Measurements from ENCODE around the gene EMC8. TPM values are rescaled to one million over a fixed set of nuclear protein-coding genes. Genes with fewer than 3 reads are reported as not detected.

EMC8 gene
- polyA plus RNA-seq, 1 of the 3 experiments (the other 2 are of a cell fraction): 45.9 TPM

- no peak for TF ChIP-seq GABPA (IDR thresholded peaks at IDR 0.05; ENCODE audit: low read depth)
- no peak for TF ChIP-seq FOXM1 (IDR thresholded peaks at IDR 0.05; ENCODE audit: low read depth)
- no peak for TF ChIP-seq YY1 (IDR thresholded peaks at IDR 0.05; ENCODE audit: low read depth)
- TF ChIP-seq EP300 (IDR thresholded peaks at IDR 0.05; ENCODE audit: borderline replicate concordance in 1 of 2, low read depth in 1 of 2, low read length in 1 of 2): no peak
- TF ChIP-seq ZBTB33 (IDR thresholded peaks at IDR 0.05; ENCODE audit: borderline replicate concordance, low read depth): no peak
- no peak for TF ChIP-seq TCF12 (IDR thresholded peaks at IDR 0.05)
- no peak for TF ChIP-seq CHD2 (IDR thresholded peaks at IDR 0.05; ENCODE audit: low read length, partially characterized antibody)
- TF ChIP-seq USF1 (IDR thresholded peaks at IDR 0.05; ENCODE audit: borderline replicate concordance, low read depth): no peak
- no peak for TF ChIP-seq MEF2A (IDR thresholded peaks at IDR 0.05; ENCODE audit: borderline replicate concordance, low read depth)
- TF ChIP-seq FOXJ3 (CRISPR knock-in tag; IDR thresholded peaks at IDR 0.05): no peak
- no peak for TF ChIP-seq NRF1 (IDR thresholded peaks at IDR 0.05; ENCODE audit: low read depth, low read length)
- TF ChIP-seq SMC3 (IDR thresholded peaks at IDR 0.05; ENCODE audit: low read depth, low read length): no peak
- no peak for TF ChIP-seq SIN3A (IDR thresholded peaks at IDR 0.05; ENCODE audit: borderline replicate concordance, low read depth, low read length)
- no peak for TF ChIP-seq MAX (IDR thresholded peaks at IDR 0.05; ENCODE audit: low read depth)
- TF ChIP-seq MXI1 (IDR thresholded peaks at IDR 0.05; ENCODE audit: low read depth, low read length): no peak
- TF ChIP-seq POLR2AphosphoS5 (IDR thresholded peaks at IDR 0.05; ENCODE audit: low read depth, low read length): no peak
- no peak for TF ChIP-seq GATA2 (CRISPR knock-in tag; IDR thresholded peaks at IDR 0.05)
- TF ChIP-seq IRF3 (IDR thresholded peaks at IDR 0.05; ENCODE audit: low read depth, low read length): no peak
- Histone ChIP-seq H3K27ac (ENCODE audit: low read depth in 2 of 2, low read length in 1 of 2) (no peak overlapping the region), H3K4me1 (ENCODE audit: control insufficient read depth in 1 of 2, insufficient read depth in 2 of 2, low read depth in 1 of 2, low read length in 1 of 2) (no peaks in the 10 kb centered on the region), H3K9me3 (no peaks in the 10 kb centered on the region), H3F3A (replicated peaks; ENCODE audit: insufficient read depth) (no peaks in the 10 kb centered on the region), H3K27me3 (ENCODE audit: insufficient read depth) (peaks cover 85% of the 10 kb centered on the region), H3K79me2 (ENCODE audit: insufficient read depth) (no peaks in the 10 kb centered on the region), H2AFZ (ENCODE audit: low read depth) (no peak overlapping the region), H3K36me3 (replicated peaks in 1 of 2; ENCODE audit: control insufficient read depth in 1 of 2, insufficient read depth in 2 of 2, low read length in 1 of 2) (no peaks in the 10 kb centered on the region), H3K4me3 (ENCODE audit: low read depth in 2 of 2, low read length in 1 of 2) (no peak overlapping the region), H3K4me2 (no peak overlapping the region), H3K9me2 (no peaks in the 10 kb centered on the region), H4K20me1 (ENCODE audit: insufficient read depth) (no peaks in the 10 kb centered on the region), H3K9ac (no peak overlapping the region)
- no peak for DNase-seq
- ChIA-PET CTCF (interaction anchor here (0.6 to 2.2 kb wide), 2 partner anchors 17 to 28 kb away, joined by 3 to 12 read pairs; no protein-coding TSS in a partner anchor), POLR2A (no interaction called here)
- WGBS (ENCODE audit: low lambda C conversion rate): 3% methylated on average over 8 of the region's 9 CpGs
These were observed 49.6 kb upstream of the EMC8 start for GRCh38 chr16:85848986-85849385.
